ENCODE data around the gene RIOK1. TPM values are rescaled to one million over a fixed set of nuclear protein-coding genes. Genes with fewer than 3 reads are reported as not detected.

The RIOK1 gene
- total and polyA plus RNA-seq, 9 of the 15 experiments (the other 6 are each of a cell fraction or from before 2014, with no cell fraction given): 24.9 to 101 (median 52.2) TPM

- H3K4me3 ChIP-seq: no peak overlapping the region
- H3K9me3 ChIP-seq (replicated peaks; ENCODE audit: control insufficient read depth, insufficient read depth, low read depth, low read length): no peaks in the 10 kb centered on the region
- no peaks in the 10 kb centered on the region for H3K27me3 ChIP-seq (ENCODE audit: control insufficient read depth in 2 of 2, insufficient read depth in 2 of 2, low read length in 2 of 2)
- no peak for DNase-seq (ENCODE audit: extremely low read depth in 1 of 4, low spot score in 3 of 4)
- no peak overlapping the region for H3K9ac ChIP-seq (ENCODE audit: insufficient read depth in 1 of 2, low read depth in 2 of 2, low read length in 2 of 2)
- intact Hi-C loops (cut with micrococcal nuclease) (no loop called here), in situ Hi-C loops (cut with MboI) (no loop called here)
- H3K36me3 ChIP-seq (ENCODE audit: control insufficient read depth, insufficient read depth, low read length): peaks cover 90% of the 10 kb centered on the region
- ChIA-PET CTCF (ENCODE audit: low intra/inter-chr PET ratio) (no interaction called here), POLR2A (no interaction called here)
- no peak overlapping the region for H3K27ac ChIP-seq (ENCODE audit: extremely low read depth, low read depth, low read length)
- H3K4me2 ChIP-seq (ENCODE audit: insufficient read depth, low read length): no peak overlapping the region
- no peaks in the 10 kb centered on the region for H3K79me2 ChIP-seq (ENCODE audit: control insufficient read depth, insufficient read depth, low read length)
- no peaks in the 10 kb centered on the region for H3K9me1 ChIP-seq (ENCODE audit: control insufficient read depth, insufficient read depth, low read length)
- 78% methylated on average over 2 of the region's 2 CpGs for WGBS (ENCODE audit: insufficient coverage, low coverage, missing lambda C conversion rate)
- H4K20me1 ChIP-seq (replicated peaks; ENCODE audit: control insufficient read depth, insufficient read depth, low read length): no peaks in the 10 kb centered on the region
- no peak for ATAC-seq
- no TSS peak for BruUV-seq (replicated peaks)
- TF ChIP-seq SIX5 (IDR thresholded peaks at IDR 0.05; ENCODE audit: borderline replicate concordance in 1 of 2, insufficient read depth in 1 of 2, low read depth in 1 of 2, low read length in 2 of 2): no peak
- no peak for TF ChIP-seq XRCC4 (IDR thresholded peaks at IDR 0.05; ENCODE audit: extremely low read depth, insufficient read depth, insufficient read length)
- FAIRE-seq: no peak
- H2AFZ ChIP-seq (ENCODE audit: low read depth, low read length): no peak overlapping the region
- 0 out of 5 replicates have a peak, but pooled peaks cover 0 to 2% of the 10 kb centered on the region in 2 experiments for H3K4me1 ChIP-seq (replicated peaks in 1 of 2; ENCODE audit: control insufficient read depth in 2 of 2, insufficient read depth in 2 of 2, low read length in 2 of 2)
Measured at GRCh38 chr6:7413151-7413823, 23.7 kb downstream of the RIOK1 start.

DNA sequence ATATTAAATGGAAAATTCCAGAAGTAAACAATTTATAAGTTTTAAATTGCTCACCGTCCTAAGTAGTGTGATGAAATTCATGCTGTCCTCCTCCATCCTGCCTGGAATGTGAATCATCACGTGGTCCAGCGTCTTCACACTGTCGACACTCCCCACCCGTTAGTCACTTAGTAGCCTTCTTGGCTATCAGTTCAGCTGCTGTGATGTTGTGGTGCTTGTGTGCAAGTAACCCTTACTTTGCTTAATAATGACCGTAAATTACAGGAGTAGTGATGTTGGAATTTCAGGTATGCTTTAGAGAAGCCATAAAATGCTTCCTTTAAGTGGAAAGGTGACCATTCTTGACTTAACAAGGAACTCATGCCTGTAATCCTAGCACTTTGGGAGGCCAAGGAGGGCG is 25.2 kb downstream of the RIOK1 start:
- DNase-seq (ENCODE audit: extremely low read depth in 1 of 4, low spot score in 3 of 4) (no peak), ATAC-seq (no peak), FAIRE-seq (no peak)
- in situ Hi-C loops (cut with MboI) (no loop called here), intact Hi-C loops (cut with micrococcal nuclease) (no loop called here)
- no peaks in the 10 kb centered on the region for H3K79me2 ChIP-seq (ENCODE audit: control insufficient read depth, insufficient read depth, low read length)
- H3K4me3 ChIP-seq: no peak overlapping the region
- no peak overlapping the region for H3K4me2 ChIP-seq (ENCODE audit: insufficient read depth, low read length)
- H2AFZ ChIP-seq (ENCODE audit: low read depth, low read length): no peak overlapping the region
- WGBS (ENCODE audit: insufficient coverage, low coverage, missing lambda C conversion rate): 95% methylated on average over 7 of the region's 7 CpGs
- TF ChIP-seq BHLHE40 (IDR thresholded peaks at IDR 0.05; ENCODE audit: low read length) (no peak), E2F6 (IDR thresholded peaks at IDR 0.05; ENCODE audit: borderline replicate concordance in 1 of 2, extremely low read depth in 1 of 2, insufficient read depth in 1 of 2, insufficient read length in 1 of 2, low read depth in 1 of 2, low read length in 1 of 2, poor library complexity in 1 of 2, severe bottlenecking in 1 of 2) (no peak), RFX1 (IDR thresholded peaks at IDR 0.05) (no peak)
- POLR2A ChIA-PET: no interaction called here
- BruUV-seq (replicated peaks): no TSS peak
- H3K9me1 ChIP-seq (ENCODE audit: control insufficient read depth, insufficient read depth, low read length): no peaks in the 10 kb centered on the region
- H3K9ac ChIP-seq (ENCODE audit: insufficient read depth in 1 of 2, low read depth in 2 of 2, low read length in 2 of 2): no peak overlapping the region
- H4K20me1 ChIP-seq (replicated peaks; ENCODE audit: control insufficient read depth, insufficient read depth, low read length): no peaks in the 10 kb centered on the region
- no peaks in the 10 kb centered on the region for H3K27me3 ChIP-seq (ENCODE audit: control insufficient read depth in 2 of 2, insufficient read depth in 2 of 2, low read length in 2 of 2)
- CTCF ChIA-PET (ENCODE audit: low intra/inter-chr PET ratio): no interaction called here
- H3K4me1 ChIP-seq (replicated peaks in 1 of 2; ENCODE audit: control insufficient read depth in 2 of 2, insufficient read depth in 2 of 2, low read length in 2 of 2): 0 out of 5 replicates have a peak, but pooled peaks cover 0 to 7% of the 10 kb centered on the region in 2 experiments
- no peaks in the 10 kb centered on the region for H3K9me3 ChIP-seq (replicated peaks; ENCODE audit: control insufficient read depth, insufficient read depth, low read depth, low read length)
- no peak overlapping the region for H3K27ac ChIP-seq (ENCODE audit: extremely low read depth, low read depth, low read length)
- peaks cover 84% of the 10 kb centered on the region for H3K36me3 ChIP-seq (ENCODE audit: control insufficient read depth, insufficient read depth, low read length)

All from K562 (cell line).